HEK293 (cell line): ENCODE measurements around the gene SRPRB.

Experiments
- TCF7L2 ChIP-seq: IDR thresholded peaks from 2 replicates; pipeline ENCODE4 v1.6.1; 2011; ENCODE audit warnings: low read depth, mild to moderate bottlenecking, inconsistent platforms, low read length, moderate library complexity, borderline replicate concordance
- YY1 ChIP-seq: fragments of 450-650 bp; formaldehyde crosslinking; IDR thresholded peaks from 2 replicates; pipeline ENCODE4 v1.5.1; 2018; ENCODE audit warnings: missing biosample characterization, missing genetic modification characterization
- TF ChIP-seq, protein P1 (sequence below): fragments of 450-650 bp; formaldehyde crosslinking; IDR thresholded peaks from 2 replicates; pipeline ENCODE4 v1.5.1; 2016; ENCODE audit warnings: missing biosample characterization, missing genetic modification characterization
- TF ChIP-seq, protein P2 (sequence below): fragments of 450-650 bp; formaldehyde crosslinking; IDR thresholded peaks from 2 replicates; pipeline ENCODE4 v1.5.1; 2016; ENCODE audit warnings: missing biosample characterization, missing genetic modification characterization

DNA sequence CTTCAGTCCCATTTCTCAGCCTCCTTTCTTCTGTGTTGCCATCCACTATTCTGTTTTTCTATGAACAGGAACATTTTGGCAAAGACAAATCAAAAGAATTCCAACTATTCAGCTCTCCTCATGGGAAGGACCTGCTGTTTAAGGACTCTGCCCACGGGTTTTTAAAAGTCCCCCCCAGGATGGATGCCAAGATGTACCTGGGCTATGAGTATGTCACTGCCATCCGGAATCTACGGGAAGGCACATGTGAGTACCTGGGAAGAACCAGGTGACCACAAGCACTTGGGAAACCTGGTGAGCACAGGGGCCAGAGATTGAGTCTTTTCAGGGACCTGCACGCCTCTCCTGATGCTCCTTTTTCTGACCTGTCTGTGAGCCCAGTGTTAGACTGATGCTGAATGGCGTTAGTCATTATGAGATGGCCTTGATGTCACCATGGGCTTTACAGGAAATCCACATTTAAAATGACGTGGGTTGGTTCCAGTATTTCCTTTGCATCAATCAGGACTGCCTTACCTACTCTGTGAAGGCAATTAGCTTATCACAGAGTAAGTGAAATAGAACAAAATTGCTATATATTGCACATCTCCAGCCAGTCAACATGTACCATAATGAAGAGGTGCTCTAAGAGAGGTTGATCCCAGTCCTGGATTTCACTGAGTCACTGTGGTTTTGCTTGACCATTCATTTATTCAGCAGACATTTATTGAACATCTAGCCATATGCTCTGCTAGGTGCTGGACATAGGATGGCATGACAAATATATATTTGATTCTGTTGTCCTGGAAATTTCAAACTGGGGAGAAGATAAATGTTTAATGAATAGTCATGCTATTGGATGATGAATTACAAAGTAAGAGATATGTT is 47.7 kb upstream of the SRPRB start:
- TF ChIP-seq, protein P1, sequence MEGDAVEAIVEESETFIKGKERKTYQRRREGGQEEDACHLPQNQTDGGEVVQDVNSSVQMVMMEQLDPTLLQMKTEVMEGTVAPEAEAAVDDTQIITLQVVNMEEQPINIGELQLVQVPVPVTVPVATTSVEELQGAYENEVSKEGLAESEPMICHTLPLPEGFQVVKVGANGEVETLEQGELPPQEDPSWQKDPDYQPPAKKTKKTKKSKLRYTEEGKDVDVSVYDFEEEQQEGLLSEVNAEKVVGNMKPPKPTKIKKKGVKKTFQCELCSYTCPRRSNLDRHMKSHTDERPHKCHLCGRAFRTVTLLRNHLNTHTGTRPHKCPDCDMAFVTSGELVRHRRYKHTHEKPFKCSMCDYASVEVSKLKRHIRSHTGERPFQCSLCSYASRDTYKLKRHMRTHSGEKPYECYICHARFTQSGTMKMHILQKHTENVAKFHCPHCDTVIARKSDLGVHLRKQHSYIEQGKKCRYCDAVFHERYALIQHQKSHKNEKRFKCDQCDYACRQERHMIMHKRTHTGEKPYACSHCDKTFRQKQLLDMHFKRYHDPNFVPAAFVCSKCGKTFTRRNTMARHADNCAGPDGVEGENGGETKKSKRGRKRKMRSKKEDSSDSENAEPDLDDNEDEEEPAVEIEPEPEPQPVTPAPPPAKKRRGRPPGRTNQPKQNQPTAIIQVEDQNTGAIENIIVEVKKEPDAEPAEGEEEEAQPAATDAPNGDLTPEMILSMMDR = no peak
- TF ChIP-seq, protein P2, sequence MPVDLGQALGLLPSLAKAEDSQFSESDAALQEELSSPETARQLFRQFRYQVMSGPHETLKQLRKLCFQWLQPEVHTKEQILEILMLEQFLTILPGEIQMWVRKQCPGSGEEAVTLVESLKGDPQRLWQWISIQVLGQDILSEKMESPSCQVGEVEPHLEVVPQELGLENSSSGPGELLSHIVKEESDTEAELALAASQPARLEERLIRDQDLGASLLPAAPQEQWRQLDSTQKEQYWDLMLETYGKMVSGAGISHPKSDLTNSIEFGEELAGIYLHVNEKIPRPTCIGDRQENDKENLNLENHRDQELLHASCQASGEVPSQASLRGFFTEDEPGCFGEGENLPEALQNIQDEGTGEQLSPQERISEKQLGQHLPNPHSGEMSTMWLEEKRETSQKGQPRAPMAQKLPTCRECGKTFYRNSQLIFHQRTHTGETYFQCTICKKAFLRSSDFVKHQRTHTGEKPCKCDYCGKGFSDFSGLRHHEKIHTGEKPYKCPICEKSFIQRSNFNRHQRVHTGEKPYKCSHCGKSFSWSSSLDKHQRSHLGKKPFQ (tag by site-specific recombination) = no peak
- TF ChIP-seq YY1 (tag by site-specific recombination) (no peak), TCF7L2 (no peak)
